Vagina (tissue), 2 donors: ENCODE data around the gene GAB3. TPM values are rescaled to one million over a fixed set of nuclear protein-coding genes. Genes with fewer than 3 reads are reported as not detected.

Experiments used
- DNase-seq, 2 donors: peaks; one replicate each; pipeline ENCODE4 v3.0.0-alpha.2; 2017; ENCODE audit errors: extremely low spot score in 2 of 2
- H3K27ac ChIP-seq: fragments of 200-600 bp; sonication (generic); one replicate; pipeline ENCODE4 v1.5.1; 2019
- H3K27me3 ChIP-seq: fragments of 200-600 bp; sonication (generic); one replicate; pipeline ENCODE4 v1.5.1; 2019
- H3K36me3 ChIP-seq, 2 donors: fragments of 200-600 bp; sonication (generic); one replicate each; pipeline ENCODE4 v1.5.1; 2017 to 2019
- H3K4me1 ChIP-seq: fragments of 200-600 bp; sonication (generic); one replicate; pipeline ENCODE4 v1.5.1; 2019
- H3K4me3 ChIP-seq, 2 donors: fragments of 200-600 bp; sonication (generic); 1 replicate in 1 of 2; 2 replicates in 1 of 2; pipeline ENCODE4 v1.5.1; 2016 to 2019
- H3K9me3 ChIP-seq: fragments of 200-600 bp; sonication (generic); one replicate; pipeline ENCODE4 v1.5.1; 2019
- POLR2A ChIP-seq, 2 donors: fragments of 450-650 bp; IDR thresholded peaks; one replicate each; pipeline ENCODE4 v1.6.1; 2017; ENCODE audit warnings: antibody characterized with exemption in 2 of 2, mild to moderate bottlenecking in 2 of 2, moderate library complexity in 2 of 2
- POLR2AphosphoS5 ChIP-seq, 2 donors: sonication (generic); formaldehyde crosslinking; IDR thresholded peaks; one replicate each; pipeline ENCODE4 v1.9.0; 2017; ENCODE audit warnings: antibody characterized with exemption in 2 of 2, mild to moderate bottlenecking in 2 of 2, low read depth in 1 of 2; ENCODE audit not compliant: insufficient read depth in 1 of 2
- intact Hi-C: fragments of 100-400 bp; cut with DNase I; formaldehyde crosslinking; loops from one replicate; pipeline ENCODE4 v1.15.1; 2023
- total RNA-seq: library from RNA; depleted of rRNA; stranded (reverse); fragments of >200 nt; gene quantifications from one replicate; pipeline ENCODE4 v1.2.3, GENCODE V29; 2016
- TF ChIP-seq, protein P1 (sequence below), 3 experiments: fragments of 450-650 bp in 2 of 3; fragments of 200-600 bp in 1 of 3; sonication (generic) in 1 of 3; IDR thresholded peaks; one replicate each; pipeline ENCODE4 v1.5.1; 2017 to 2019; ENCODE audit warnings: antibody characterized with exemption in 3 of 3, mild to moderate bottlenecking in 2 of 3, moderate library complexity in 2 of 3

The GAB3 gene
- total RNA-seq, 1 donor from 2014 or later: 7.6 TPM

DNA sequence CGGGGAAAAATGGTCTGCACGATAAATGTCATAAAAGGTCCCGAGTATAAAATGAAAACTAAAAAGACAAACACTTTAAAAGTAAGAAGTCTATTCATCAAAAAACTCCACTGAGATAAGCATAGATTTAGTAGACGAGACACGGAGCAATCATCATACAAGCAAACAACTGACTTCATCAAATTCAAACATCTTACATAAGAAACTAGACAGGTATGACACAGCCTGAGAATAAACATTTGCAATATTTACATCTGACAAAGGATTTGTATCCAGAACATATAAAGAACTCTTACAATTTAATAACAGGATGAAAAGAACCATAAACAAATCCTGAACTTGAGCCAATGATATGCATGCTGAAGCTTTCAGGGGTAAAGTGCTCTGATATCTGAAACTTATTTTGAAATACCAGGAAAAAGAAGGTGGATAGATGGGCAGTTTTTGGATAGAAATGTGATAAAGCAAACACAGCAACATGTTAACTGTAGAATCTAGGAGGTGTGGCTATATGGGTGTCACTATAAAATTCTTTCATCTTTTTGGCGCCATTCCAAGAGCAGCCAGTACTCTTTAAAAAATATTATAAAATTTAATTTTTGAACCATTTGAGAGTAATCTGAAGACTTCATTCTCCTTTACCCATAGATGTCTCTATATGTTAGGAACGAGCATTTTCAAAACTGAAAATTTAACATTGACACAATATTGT lies 42.4 kb upstream of the GAB3 start:
- Histone ChIP-seq H3K4me3 (no peak overlapping the region), H3K4me1 (no peaks in the 10 kb centered on the region), H3K36me3 (no peaks in the 10 kb centered on the region), H3K27ac (no peak overlapping the region), H3K27me3 (no peaks in the 10 kb centered on the region), H3K9me3 (no peaks in the 10 kb centered on the region)
- intact Hi-C loops: no loop called here
- no peak for DNase-seq
- TF ChIP-seq, protein P1, sequence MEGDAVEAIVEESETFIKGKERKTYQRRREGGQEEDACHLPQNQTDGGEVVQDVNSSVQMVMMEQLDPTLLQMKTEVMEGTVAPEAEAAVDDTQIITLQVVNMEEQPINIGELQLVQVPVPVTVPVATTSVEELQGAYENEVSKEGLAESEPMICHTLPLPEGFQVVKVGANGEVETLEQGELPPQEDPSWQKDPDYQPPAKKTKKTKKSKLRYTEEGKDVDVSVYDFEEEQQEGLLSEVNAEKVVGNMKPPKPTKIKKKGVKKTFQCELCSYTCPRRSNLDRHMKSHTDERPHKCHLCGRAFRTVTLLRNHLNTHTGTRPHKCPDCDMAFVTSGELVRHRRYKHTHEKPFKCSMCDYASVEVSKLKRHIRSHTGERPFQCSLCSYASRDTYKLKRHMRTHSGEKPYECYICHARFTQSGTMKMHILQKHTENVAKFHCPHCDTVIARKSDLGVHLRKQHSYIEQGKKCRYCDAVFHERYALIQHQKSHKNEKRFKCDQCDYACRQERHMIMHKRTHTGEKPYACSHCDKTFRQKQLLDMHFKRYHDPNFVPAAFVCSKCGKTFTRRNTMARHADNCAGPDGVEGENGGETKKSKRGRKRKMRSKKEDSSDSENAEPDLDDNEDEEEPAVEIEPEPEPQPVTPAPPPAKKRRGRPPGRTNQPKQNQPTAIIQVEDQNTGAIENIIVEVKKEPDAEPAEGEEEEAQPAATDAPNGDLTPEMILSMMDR (IDR thresholded peaks at IDR 0.05): no peak
- TF ChIP-seq POLR2A (IDR thresholded peaks at IDR 0.05) (no peak), POLR2AphosphoS5 (IDR thresholded peaks at IDR 0.05; ENCODE audit: insufficient read depth in 1 of 2, low read depth in 1 of 2) (no peak)

DNA sequence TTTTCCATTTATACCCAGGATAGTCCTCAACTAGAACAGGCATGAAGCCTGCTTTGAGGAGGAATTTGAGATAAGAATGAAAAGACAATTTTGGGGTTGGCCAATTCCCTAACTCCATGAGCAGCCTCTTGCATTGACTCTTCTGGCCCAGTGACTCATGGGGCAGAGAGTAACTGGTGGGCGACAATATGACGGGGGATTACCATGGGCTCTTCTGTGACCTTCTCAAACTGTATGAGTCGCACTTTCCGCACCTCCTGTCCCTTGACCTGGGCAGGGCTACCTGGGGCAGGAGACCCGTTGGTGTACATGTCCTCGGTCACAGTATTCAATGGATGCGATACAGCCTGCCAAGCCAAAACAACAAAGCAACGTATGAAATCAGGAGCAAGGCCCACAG lies 41.1 kb upstream of the GAB3 start:
- intact Hi-C loops: no loop called here
- Histone ChIP-seq H3K9me3 (no peaks in the 10 kb centered on the region), H3K36me3 (no peaks in the 10 kb centered on the region), H3K4me3 (no peak overlapping the region), H3K4me1 (no peaks in the 10 kb centered on the region), H3K27ac (no peak overlapping the region), H3K27me3 (no peaks in the 10 kb centered on the region)
- no peak for DNase-seq
- TF ChIP-seq POLR2A (IDR thresholded peaks at IDR 0.05) (no peak), POLR2AphosphoS5 (IDR thresholded peaks at IDR 0.05; ENCODE audit: insufficient read depth in 1 of 2, low read depth in 1 of 2) (no peak)
- TF ChIP-seq, protein P1 (IDR thresholded peaks at IDR 0.05): no peak

DNA sequence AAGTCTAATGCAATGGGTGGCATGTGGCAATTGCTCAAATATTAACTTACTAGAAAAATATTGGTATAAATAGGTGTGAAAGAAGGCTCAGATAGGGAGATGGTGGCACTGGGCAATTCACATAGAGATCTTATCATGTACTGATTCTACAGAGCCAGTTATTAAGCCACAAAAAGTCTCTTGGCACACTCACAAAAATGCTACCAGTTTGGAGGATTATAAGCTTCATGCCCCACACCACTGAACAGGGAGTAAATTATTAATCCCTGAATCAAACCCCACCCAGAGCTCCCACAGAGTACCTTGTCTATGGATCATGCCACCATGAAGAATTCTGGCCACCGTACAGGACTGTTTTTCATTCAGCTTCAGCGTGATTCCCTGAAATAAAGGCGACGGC lies 40.6 kb upstream of the GAB3 start:
- H3K27ac ChIP-seq: no peak overlapping the region
- H3K4me1 ChIP-seq: no peaks in the 10 kb centered on the region
- no peak overlapping the region for H3K4me3 ChIP-seq
- DNase-seq: no peak
- no peaks in the 10 kb centered on the region for H3K36me3 ChIP-seq
- intact Hi-C loops: no loop called here
- H3K9me3 ChIP-seq: no peaks in the 10 kb centered on the region
- no peaks in the 10 kb centered on the region for H3K27me3 ChIP-seq
- TF ChIP-seq, protein P1 (IDR thresholded peaks at IDR 0.05): no peak
- no peak for TF ChIP-seq POLR2AphosphoS5 (IDR thresholded peaks at IDR 0.05; ENCODE audit: insufficient read depth in 1 of 2, low read depth in 1 of 2)
- TF ChIP-seq POLR2A (IDR thresholded peaks at IDR 0.05): no peak

DNA sequence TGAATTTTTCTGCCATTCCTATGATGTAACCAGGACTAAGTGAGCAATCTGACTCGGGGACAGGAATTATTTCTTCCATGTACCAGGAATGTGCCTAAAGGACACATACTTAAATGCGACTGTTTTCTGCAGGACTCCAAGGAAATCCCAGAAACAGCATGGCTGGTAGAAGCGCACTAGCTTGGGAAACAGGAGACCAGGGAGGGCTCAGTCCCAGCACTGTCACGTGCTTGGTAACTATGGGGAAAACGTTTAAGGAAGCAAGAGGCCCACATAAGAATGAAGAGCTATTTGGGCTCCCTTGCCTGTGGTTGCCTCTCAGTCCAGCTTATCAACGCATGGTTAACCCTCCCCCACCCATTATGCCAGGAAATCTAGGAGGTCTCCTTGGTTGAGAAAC lies 34.8 kb upstream of the GAB3 start:
- Histone ChIP-seq H3K9me3 (no peaks in the 10 kb centered on the region), H3K36me3 (no peaks in the 10 kb centered on the region), H3K27me3 (no peaks in the 10 kb centered on the region), H3K4me3 (no peak overlapping the region), H3K4me1 (no peaks in the 10 kb centered on the region), H3K27ac (no peak overlapping the region)
- TF ChIP-seq POLR2AphosphoS5 (IDR thresholded peaks at IDR 0.05; ENCODE audit: insufficient read depth in 1 of 2, low read depth in 1 of 2) (no peak), POLR2A (IDR thresholded peaks at IDR 0.05) (no peak)
- TF ChIP-seq, protein P1 (IDR thresholded peaks at IDR 0.05): no peak
- DNase-seq: no peak
- intact Hi-C loops: no loop called here

DNA sequence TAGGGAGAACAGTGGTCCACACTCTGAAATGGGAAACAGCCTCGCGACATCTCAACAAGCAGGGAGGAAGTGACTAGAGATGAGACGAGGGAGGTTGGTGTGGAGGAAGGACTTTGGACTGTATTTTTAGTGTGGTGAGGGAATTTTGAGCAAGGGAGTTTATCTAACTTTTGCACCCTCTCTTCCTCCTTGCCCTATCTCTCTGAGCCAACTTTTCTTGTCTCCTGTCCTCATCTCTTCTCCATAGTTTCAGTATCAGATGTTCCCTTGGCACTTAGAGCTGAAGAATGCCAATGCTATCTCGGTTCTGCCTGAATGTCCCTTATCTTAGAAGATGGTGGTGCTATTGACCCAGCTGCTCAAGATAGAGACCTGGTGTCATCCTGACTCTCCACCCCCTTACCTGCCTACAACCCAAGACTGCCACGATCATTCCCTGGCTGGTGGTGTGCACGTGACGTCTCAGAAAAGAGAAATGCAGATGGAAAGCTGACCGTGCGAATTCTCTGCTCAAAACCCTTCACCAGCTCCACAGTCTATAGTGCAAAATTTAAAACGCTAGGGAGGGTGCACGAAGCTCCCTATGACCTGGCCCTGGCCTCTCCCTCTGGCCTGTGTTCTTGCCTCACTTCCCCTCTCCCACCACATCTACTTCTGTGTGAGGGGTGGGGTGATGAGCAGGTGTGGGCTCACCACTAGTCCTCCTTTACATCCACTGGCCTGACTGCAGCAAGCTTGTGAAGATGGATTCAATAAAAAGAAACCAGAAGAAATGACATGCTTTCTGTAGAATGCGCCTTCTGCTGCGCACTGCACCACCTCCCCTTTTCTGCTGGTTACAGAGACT lies 33.5 kb upstream of the GAB3 start:
- no peak overlapping the region for H3K27ac ChIP-seq
- no peaks in the 10 kb centered on the region for H3K36me3 ChIP-seq
- DNase-seq: no peak
- no peaks in the 10 kb centered on the region for H3K9me3 ChIP-seq
- no peaks in the 10 kb centered on the region for H3K4me1 ChIP-seq
- H3K4me3 ChIP-seq: no peak overlapping the region
- no peaks in the 10 kb centered on the region for H3K27me3 ChIP-seq
- intact Hi-C loops: no loop called here
- TF ChIP-seq, protein P1 (IDR thresholded peaks at IDR 0.05): no peak
- no peak for TF ChIP-seq POLR2AphosphoS5 (IDR thresholded peaks at IDR 0.05; ENCODE audit: insufficient read depth in 1 of 2, low read depth in 1 of 2)
- no peak for TF ChIP-seq POLR2A (IDR thresholded peaks at IDR 0.05)
